GM19372 (cell line): ENCODE data around the gene BCDIN3D.
"Not testable (repeated sequence)": the region's sequence is repeated elsewhere in the genome, so short reads cannot be mapped to it uniquely, and the experiment has no call there.

ENCODE experiments used
- ATAC-seq: cut with Tn5 transposase; IDR thresholded peaks from one replicate; pipeline ENCODE4 v1.9.1; 2021; ENCODE audit warnings: mild to moderate bottlenecking, low read depth, moderate library complexity; ENCODE audit not compliant: unreplicated experiment

The BCDIN3D gene

DNA sequence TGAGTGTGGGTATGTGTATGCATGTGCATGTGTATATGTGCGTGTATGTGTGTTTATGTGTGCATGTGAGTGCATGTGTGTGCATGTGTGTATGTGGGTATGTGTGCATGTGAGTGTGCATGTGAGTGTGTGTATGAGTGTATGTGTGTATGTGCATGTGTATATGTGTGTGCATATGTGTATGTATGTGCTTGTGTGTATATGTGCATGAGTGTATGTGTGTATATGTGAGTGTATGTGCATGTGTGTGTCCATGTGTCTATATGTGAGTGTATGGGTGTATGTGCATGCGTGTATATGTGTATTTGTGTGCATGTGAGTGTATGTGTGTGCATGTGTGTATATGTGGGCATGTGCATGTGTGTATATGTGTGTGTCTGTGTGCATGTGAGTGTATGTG lies 35.1 kb upstream of the BCDIN3D start:
- no peak for ATAC-seq

DNA sequence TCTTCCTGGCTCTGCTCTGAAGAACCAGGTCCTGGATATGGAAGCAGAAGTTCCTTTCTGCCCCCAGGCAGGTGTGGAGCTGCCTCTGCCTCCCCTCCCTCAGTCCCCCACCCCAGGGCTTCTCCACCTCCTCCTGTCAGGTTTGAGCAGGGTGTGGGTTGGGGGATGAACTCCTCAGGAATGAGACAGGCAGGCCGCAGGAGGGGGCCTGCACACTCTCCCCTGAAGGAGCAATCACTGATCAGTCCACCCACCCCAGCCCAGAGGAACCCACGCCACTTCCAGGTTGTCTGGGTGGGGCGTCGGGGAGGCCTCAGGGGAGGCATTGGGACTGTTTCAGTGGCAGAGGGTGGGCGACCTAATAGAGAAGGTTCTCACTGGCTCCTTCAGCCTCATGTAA lies 34.2 kb upstream of the BCDIN3D start:
- no peak for ATAC-seq

DNA sequence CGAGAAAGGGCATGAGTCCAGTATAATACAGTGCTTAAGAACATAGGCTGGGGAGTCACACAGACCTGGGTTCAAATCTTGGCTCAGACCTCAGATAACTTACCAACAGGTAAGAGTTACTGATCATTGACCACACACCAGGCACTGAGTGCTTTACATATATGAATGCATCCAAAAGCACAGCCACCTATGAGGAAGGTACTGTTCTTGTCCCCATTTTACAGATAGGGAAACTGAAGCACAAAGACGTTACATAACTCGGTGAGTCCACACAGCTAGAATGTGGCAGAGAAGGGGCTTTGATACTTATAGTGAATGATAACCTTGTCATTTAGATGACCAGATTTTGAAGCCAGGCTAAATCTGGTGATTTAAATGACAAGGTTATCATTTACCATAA lies 33.2 kb upstream of the BCDIN3D start:
- ATAC-seq: no peak

DNA sequence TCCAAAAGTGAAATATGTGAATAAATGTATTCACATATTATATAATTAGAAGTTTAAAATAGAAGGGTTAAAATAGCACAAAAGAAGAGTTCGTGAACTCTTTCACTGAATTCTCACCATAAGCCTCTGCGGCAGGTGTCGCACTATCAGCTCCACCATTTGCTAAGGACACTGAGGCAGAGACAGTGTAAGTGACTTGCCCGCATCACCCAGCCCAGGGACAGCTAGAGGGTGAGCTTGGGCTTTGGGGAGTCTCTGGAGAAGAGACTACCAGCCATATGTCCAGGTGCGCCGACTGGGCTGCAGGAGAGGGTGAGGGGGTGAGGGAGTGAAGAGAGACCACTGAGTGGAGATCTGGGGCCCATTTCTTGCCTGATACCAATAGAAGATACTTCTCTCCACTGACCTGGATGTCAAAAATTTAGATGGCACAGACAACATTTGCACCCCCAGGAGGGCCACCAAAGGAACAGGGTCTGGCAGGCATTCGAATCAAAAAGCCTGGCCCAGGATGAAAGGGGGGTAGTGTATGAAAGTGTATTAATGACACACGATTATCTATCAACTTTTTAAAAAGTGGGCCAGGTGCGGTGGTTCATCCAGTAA lies 32.3 kb upstream of the BCDIN3D start:
- ATAC-seq: no peak

DNA sequence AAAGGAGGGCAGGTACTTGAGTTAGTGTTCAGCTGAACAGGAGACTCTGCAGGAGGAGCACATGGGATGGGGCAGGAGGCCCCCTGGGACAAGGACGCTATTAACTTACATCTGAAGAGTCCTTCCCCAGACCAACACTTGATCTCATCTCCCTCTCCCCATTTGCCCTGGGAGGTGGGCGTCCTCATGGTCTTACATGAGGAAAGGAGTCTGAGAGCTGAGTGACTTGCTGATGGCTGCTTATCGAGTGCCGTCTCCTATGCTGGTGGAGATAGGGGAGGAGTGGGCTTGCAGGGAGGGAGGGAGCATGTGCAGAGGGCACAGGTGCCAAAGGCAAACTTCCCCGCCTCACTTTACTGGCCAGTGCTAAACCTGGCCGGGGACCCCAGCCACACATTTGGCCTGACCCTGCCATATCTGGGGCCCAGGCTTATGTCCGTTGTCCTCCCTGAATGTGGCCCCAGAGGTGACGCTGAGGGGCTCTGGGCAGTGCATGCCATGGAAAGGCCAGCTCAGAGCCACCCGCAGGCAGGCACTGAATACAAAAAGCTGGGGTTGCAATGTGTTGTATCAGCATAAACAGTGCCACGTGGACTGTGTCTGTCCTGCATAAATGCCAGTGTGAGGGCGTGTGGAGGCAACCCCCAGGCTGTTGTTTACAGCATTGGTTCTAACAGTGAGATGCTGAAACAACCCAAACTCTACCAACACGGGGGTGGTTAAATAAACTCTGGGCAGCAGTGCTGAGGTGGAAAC lies 31.4 kb upstream of the BCDIN3D start:
- no peak for ATAC-seq

DNA sequence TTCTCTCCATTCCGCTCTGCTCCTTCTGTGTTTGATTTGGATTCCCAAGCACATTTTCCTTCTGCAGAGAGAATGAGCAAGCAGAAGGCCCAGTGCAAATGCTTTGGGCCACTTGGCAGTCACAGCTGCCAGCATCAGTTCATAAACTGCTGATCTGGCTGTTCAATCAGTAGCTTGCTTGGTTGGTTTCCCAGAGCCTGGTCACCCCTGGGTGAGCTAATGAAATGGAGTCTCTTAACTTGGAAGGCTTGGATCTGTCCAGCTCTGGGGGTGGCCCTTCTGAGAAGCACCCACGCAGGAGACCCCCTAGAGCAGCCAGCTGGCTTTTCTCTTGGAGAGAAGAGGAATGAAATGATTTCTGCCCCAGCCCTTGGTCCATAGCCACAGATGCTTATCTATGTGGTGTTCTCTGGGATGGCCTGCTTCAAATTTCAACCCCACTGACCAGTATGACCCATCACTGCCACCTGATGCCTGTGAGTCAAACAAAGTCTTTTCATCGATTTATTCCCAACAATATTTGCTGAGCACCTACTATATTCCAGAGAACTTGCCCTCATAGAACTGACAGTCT lies 30.5 kb upstream of the BCDIN3D start:
- ATAC-seq: no peak

DNA sequence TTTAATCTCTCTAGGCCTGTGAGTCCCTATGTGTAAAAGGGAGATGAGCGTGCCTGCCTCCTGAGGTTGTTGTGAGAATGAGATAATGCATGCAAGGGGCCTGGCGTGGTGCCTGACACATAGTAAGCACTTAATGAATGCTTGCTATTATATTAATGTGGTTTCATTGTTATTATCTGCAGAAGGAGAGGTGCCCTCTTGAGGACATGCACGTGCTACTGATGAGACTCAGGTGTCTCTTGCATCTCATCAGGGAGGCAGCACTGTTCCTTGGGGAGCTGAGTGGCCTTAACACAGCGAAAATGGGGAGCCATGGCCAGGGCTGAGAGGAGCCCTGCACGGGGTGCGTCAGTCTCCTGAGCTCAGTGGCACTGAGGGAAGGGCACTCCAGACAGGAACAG lies 29.9 kb upstream of the BCDIN3D start:
- ATAC-seq: no peak

DNA sequence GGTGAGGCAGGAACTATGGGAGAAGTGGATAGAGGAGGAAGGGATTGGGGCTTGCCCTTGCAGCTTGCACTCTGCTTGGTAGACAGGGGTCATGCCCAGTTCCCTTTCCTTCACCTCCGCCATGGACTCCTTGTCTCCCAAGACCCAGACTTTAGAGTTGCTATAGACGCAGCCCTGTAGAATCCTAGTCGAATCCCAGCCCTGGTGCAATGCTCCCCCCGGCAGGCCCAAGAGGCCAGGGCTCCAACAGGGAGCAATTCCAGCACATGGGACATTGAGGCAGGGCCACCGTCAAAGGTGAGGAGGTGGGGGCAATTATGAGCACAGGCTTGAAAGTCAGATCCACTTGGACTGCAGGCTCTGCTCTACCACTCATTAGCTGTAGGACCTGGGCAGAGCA lies 29.5 kb upstream of the BCDIN3D start:
- ATAC-seq: no peak

DNA sequence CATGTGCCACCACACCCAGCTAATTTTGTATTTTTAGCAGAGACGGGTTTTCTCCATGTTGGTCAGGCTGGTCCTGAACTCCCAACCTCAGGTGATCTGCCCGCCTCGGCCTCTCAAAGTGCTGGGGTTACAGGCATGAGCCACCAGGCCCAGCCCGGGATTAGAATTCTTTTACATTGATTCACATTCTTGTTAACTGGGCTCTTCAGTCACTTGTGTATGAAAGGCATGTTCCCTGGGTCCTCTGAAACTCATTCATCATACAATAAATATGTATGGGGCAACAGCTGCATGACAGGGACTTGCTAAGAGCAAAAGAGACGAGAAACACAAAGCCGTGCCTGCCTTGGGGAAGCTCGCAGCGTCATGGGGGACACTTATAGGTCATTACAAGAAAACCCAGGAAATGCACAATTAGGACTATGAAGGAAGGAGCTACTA lies 28.9 kb upstream of the BCDIN3D start:
- not testable (repeated sequence) for ATAC-seq

DNA sequence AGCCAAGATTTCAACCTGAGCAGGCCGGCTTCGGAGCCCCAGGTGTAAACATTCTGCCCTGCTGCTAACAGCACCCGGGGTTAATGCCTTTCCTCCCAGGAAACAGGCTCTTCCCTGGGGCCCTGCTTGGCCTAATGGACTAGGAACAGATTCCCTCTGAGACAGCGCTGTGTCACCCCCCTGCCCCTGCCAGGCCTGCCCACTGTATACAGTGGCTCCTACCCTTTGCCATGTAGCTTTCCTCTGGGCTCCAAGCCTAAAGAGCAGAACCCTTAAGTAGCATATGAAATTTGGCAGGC lies 28.3 kb upstream of the BCDIN3D start:
- no peak for ATAC-seq

DNA sequence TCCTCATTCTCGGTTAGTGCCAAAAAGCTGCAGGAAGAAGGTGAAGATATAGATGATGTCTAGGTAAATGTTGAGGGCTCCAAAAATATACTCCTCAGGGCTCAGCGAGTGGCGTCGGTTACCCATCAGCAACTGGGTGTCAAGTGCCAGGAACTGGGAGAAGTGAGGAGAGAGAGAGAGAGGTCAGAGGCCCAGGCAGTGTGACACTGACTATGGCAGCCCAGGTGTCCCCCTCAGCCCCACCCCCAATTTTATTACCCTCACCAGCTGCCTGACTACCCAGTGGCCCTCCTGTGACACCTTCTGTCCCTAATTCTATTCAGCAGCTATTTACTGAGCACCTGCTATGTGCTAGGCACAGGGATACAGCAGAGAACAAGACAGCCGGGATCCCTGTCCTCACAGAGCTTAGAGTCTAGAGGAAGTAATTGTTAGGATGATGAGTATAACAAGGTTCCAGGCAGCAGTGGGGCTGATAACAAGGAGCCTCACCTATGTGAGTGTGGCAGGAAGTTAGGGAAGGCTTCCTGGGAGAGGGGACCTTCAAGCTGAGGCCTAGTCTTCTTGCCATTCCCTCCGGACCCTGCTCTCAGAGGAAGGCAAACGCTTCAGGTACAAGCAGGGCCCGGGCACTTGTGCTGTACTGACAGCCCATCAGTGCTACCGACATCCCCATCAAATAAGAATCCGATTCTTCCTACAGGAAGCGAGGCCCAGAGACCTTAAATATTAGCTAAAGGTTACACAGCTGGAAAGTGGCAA lies 27.8 kb upstream of the BCDIN3D start:
- ATAC-seq: no peak

DNA sequence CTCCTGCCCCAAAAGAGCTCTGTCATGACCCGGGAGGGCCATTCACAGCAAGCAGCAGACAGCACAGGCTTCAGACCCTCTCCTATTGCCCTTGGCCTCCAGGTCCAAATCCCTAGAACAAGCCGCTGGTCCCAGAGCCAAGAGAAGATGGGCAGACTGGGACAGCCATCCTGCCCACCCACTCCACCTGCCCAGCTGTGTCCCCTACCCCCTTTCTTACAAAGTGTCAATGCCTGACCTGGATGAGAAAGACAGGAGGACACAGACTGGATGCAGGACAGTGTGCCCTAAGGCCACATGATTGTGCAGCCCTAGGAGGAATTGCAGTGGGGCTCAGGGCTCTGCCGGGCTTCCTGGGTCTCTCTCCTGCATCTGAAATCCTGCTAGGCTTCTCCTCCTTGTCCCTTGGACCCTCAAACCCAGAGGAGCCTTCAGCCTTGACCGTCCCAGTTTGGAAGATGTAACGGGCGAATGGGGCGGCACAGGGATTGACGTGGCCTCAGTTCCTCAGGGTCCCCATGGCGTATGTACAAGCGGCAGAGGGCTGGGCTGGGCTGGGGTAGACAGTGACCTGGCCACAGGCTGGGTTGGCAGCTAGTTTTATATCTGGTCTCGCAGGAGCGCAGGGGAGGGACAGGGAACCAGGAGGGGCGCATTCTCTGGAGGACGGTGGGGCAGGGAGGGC lies 27.1 kb upstream of the BCDIN3D start:
- no peak for ATAC-seq

DNA sequence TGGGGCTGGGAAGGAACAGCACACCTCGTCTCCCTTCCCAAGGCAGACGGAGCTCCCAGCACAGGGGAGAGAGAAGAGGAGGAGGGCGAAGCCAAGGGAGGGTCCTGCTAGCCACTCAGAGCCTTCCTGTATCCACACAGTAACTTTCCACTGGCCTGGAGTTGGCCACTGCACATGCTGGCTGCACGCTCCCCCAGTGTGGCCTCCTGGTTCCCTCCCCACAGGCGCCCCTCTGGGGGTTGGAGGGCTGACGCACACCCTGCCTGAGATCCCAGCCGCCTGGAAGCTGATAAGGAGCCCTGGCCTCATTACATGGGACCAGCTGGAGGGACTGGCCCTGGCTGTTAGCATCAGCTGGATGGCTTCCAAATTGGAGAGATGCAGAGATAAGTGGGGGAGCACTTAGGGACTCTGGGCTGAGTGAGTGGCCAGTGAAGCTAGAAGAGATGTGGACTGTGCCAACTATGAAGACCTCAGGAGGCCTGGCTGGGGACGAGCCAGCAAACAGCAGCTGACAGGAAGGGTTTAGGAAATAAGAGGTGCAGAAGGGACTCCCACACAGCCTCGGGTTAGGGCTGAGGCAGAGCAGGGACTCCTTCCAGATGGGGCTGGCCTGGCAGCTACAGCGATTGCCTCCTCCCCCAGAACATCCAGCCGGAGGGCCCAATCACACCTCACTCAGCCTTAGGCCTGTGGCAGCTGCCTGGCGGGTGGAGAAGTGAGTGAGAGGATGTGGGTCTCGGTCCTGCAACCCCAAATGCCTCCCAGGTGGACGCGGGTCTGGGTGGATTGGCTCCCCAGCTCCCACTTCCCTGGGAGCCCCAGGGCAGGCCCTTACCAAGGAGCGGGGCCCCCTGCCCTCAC lies 26.3 kb upstream of the BCDIN3D start:
- no peak for ATAC-seq

DNA sequence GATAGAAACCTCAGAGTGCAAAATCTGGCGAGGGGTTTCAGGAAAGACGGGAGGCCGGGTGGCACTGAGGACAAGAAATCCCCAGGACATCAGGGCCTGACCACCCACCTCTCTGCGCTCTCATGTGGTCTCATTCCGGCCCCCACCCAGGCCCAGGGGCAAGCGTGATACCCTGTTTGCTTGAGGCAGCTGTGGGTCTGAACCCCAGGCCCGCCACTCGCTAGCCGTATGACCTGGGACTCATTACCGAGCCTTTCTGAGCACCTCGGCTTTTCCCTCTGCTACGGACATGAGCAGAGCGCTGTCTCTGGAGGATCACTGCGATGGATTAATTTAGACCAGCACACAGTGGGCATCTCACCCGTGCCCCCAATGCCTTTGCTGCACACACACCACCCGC lies 25.5 kb upstream of the BCDIN3D start:
- ATAC-seq: no peak

DNA sequence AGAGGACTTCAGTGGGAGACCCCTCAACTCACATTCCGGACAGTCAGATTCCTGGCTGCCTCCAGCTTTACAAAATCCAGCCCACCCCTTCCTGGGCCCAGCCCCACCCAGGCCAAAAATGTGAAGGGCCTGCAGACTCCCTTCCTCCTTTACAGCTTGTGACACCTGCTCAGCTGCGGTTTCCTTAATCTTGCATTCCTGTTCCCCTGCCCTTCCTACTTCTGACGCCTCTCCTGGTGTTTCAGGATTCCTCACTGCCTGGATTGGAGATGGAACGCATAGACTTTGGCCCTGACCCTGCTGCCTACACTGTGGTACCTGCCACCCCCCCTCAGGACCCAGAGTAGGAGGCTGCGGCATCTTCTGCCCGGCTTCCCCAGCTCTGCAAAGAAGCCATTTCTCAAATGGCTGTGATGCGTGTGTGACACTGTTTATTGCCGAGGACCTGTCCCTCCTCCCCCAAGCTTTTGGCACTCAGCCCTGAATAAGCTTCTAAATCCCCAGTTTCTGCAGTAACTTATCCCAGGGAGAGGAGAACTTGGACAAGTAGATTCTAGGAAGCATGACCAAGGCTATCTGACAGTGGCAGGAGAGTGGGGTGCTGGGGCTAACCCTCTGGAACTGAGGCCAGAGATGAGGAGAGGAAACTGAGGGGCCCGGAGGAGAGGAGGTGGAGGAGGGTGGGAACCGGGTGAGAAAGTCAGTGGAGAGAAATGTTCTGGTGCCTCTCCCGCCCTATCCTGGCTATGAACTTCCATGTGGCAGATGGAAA lies 24.9 kb upstream of the BCDIN3D start:
- no peak for ATAC-seq

DNA sequence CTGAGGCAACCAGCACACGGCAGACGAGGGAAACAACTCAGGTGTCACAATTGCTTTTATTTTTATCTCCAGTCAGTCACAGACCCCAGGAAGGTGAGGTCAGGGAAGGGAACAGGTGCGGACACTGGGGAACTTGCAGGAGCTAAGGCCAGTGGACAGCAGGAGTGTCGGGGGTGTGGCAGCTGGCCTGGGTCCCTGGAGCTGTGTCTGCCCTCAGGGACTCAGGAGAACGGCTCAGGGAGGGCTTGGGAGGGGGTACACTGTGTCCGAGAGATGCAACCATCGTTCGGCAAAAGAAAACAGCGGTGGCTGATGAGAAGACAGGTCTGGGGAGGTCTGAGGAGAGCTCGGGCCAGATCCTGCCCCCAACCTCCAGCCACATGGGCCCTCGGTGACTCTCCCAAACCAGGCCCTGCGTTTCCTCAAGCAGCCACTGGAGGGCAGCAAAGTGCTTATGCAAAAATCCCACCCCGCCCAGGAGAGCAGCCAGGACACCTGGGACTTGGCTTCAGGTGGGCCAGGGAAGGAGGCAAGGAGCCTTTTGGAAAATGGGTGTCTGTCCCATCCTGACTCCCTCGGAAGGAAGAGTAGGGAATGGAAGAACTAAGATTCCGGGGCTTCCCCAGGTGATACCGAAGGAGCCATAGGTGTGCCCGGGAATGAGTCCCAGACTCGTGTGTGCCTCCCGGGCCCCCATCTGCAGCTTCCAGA lies 24.1 kb upstream of the BCDIN3D start:
- ATAC-seq: no peak

DNA sequence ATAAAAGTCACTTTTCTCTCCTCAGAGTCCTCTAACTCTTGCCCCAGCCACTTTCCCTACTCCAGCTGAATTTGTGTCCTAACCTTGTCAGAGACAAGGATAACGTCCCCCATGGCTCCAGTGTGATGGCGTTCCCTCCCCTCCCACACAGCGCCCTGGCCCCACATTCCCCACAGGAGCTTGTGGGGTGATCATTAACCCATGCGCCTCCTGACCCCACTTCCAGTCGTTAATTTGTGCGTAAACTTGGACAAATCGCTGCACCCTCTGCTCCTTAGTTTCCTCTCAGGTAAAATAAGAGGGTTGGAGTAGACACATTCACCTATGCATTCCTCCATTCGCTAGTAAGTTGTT lies 22.9 kb upstream of the BCDIN3D start:
- no peak for ATAC-seq

DNA sequence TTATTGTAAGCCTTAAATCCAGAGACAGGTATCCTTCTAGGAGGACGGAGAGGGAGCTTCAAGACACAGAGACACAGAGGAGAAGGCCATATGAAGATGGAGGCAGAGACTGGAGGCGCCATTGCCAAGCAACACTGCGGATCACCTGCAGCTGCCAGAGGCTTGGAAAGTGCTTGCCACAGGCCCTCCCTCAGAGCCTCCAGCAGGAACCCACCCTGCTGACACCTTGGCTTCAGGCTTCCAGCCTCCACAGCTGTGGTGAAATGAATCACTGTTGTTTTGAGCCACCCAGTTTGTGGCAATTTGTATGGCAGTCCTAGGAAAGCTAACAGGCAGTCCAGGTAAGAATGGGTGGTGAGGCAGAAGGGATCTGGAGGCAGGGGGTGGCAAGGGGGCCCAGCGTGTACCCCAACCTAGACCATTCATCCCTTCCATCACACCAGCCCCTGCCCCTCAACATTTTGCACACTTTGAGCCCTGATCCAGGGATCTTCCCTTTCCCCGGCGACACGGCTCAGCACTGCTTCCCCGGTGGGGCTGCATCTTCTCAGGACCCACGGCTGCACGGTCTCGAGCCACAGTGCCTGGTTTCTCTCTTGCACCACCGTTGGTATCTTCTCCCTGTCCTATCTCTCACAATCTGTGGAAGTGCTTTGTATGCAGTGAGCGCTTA lies 22.3 kb upstream of the BCDIN3D start:
- ATAC-seq: no peak
